ENCODE measurements around the gene ZCCHC24.
"Not testable (repeated sequence)": the region's sequence is repeated elsewhere in the genome, so short reads cannot be mapped to it uniquely, and the experiment has no call there.

Gene ZCCHC24

GRCh38 chr10:79451046-79451699 is 5.7 kb upstream of the ZCCHC24 start:
- Histone ChIP-seq H3K4me1 (ENCODE audit: control insufficient read depth in 1 of 2, insufficient read depth in 1 of 2, low read depth in 1 of 2, low read length in 1 of 2) (peaks cover under 1 to 6% of the 10 kb centered on the region in 2 experiments), H3K27me3 (peaks cover 59% of the 10 kb centered on the region), H3K9me3 (no peaks in the 10 kb centered on the region), H3K36me3 (no peaks in the 10 kb centered on the region), H3K27ac (no peak overlapping the region), H3K4me3 (ENCODE audit: low read depth in 1 of 2, low read length in 1 of 2) (no peak overlapping the region)
- TF ChIP-seq CTCF (IDR thresholded peaks at IDR 0.05), result no peak

GRCh38 chr10:79449181-79450146 is 4.0 kb upstream of the ZCCHC24 start:
- H3K27ac ChIP-seq, result no peak overlapping the region
- peaks cover 63% of the 10 kb centered on the region for H3K27me3 ChIP-seq
- peaks cover 10 to 17% of the 10 kb centered on the region in 2 experiments for H3K4me1 ChIP-seq (ENCODE audit: control insufficient read depth in 1 of 2, insufficient read depth in 1 of 2, low read depth in 1 of 2, low read length in 1 of 2)
- no peak overlapping the region for H3K4me3 ChIP-seq (ENCODE audit: low read depth in 1 of 2, low read length in 1 of 2)
- H3K36me3 ChIP-seq, result no peaks in the 10 kb centered on the region
- no peak for TF ChIP-seq CTCF (IDR thresholded peaks at IDR 0.05)
- H3K9me3 ChIP-seq, result no peaks in the 10 kb centered on the region

- Histone ChIP-seq H3K9me3 (no peaks in the 10 kb centered on the region), H3K27me3 (peaks cover 63% of the 10 kb centered on the region), H3K36me3 (no peaks in the 10 kb centered on the region), H3K27ac (no peak overlapping the region), H3K4me3 (ENCODE audit: low read depth in 1 of 2, low read length in 1 of 2) (no peak overlapping the region), H3K4me1 (ENCODE audit: control insufficient read depth in 1 of 2, insufficient read depth in 1 of 2, low read depth in 1 of 2, low read length in 1 of 2) (peaks cover 17 to 25% of the 10 kb centered on the region in 2 experiments)
- TF ChIP-seq CTCF (IDR thresholded peaks at IDR 0.05), result no peak
Measured at GRCh38 chr10:79448732-79449049, 3.3 kb upstream of the ZCCHC24 start.

- Histone ChIP-seq H3K4me3 (ENCODE audit: low read depth in 1 of 2, low read length in 1 of 2) (no peak overlapping the region), H3K4me1 (ENCODE audit: control insufficient read depth in 1 of 2, insufficient read depth in 1 of 2, low read depth in 1 of 2, low read length in 1 of 2) (peaks cover 19 to 28% of the 10 kb centered on the region in 2 experiments), H3K36me3 (no peaks in the 10 kb centered on the region), H3K27ac (no peak overlapping the region), H3K9me3 (no peaks in the 10 kb centered on the region), H3K27me3 (peaks cover 63% of the 10 kb centered on the region)
- no peak for TF ChIP-seq CTCF (IDR thresholded peaks at IDR 0.05)
Measured at GRCh38 chr10:79447911-79448731, 2.7 kb upstream of the ZCCHC24 start.

- Histone ChIP-seq H3K27me3 (peaks cover 69% of the 10 kb centered on the region), H3K4me1 (ENCODE audit: control insufficient read depth in 1 of 2, insufficient read depth in 1 of 2, low read depth in 1 of 2, low read length in 1 of 2) (peaks cover 19 to 28% of the 10 kb centered on the region in 2 experiments)
- H3K9me3 ChIP-seq; H3K4me3 ChIP-seq (ENCODE audit: low read depth in 1 of 2, low read length in 1 of 2); H3K27ac ChIP-seq; H3K36me3 ChIP-seq: not testable (repeated sequence)
Measured at GRCh38 chr10:79447249-79447648, 1.8 kb upstream of the ZCCHC24 start.
